Spleen (tissue), 7 donors: ENCODE data around the gene FZD2.

Source experiments
- CTCF ChIP-seq, 11 experiments: fragments of 200-600 bp in 7 of 11; fragments of 450-650 bp in 4 of 11; sonication (generic) in 4 of 11; IDR thresholded peaks in 8 of 11; conservative IDR thresholded peaks in 3 of 11; 1 replicate in 7 of 11; 2 replicates in 4 of 11; pipeline versions ENCODE4 v1.4.0 to v1.8.0; 2016 to 2021; ENCODE audit warnings: antibody characterized with exemption in 11 of 11, inconsistent platforms in 4 of 11, mild to moderate bottlenecking in 1 of 11
- POLR2AphosphoS5 ChIP-seq, 3 donors: sonication (generic); formaldehyde crosslinking; IDR thresholded peaks; one replicate each; pipeline ENCODE4 v1.5.1; 2017; ENCODE audit warnings: antibody characterized with exemption in 3 of 3
- donor health status: DM: no; HTN: no; CAD: no; lungs with moderate emphysema.
- donor health status: DM: no; HTN: no; CAD: no.
- donor health status: DM: no; HTN: no; CAD: no.

GRCh38 chr17:44529864-44530263 lies 27.4 kb upstream of the FZD2 start:
- no peak for TF ChIP-seq POLR2AphosphoS5 (IDR thresholded peaks at IDR 0.05)
- no peak for TF ChIP-seq CTCF (IDR thresholded peaks at IDR 0.05 in 8 of 11, conservative IDR thresholded peaks at IDR 0.05 in 3 of 11)
